ENCODE data around the gene PRDM16.

DNA sequence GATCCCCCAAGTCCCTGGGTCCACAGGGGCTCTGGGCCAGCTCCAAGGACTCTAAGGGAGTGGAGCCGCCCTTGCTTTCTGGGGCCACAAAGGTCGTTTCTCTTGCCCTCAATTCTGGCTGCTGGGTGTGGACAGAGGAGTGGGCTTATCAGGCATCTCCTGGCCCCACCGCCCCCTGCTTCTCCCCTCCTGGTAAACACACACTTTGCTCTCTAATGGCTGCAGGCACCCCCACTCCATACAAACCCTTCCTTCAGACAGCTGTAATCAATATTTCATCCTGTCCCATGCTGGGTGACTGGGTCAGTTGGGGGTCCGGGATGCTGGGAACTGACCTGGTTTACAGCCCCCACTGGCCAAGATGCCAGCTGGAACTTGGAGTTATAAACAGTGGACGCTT, 67.5 kb downstream of the PRDM16 start:
- no peak for TF ChIP-seq EZH2phosphoT487 (IDR thresholded peaks at IDR 0.05; ENCODE audit: borderline replicate concordance, low read depth, low read length)
- TF ChIP-seq, protein P1, sequence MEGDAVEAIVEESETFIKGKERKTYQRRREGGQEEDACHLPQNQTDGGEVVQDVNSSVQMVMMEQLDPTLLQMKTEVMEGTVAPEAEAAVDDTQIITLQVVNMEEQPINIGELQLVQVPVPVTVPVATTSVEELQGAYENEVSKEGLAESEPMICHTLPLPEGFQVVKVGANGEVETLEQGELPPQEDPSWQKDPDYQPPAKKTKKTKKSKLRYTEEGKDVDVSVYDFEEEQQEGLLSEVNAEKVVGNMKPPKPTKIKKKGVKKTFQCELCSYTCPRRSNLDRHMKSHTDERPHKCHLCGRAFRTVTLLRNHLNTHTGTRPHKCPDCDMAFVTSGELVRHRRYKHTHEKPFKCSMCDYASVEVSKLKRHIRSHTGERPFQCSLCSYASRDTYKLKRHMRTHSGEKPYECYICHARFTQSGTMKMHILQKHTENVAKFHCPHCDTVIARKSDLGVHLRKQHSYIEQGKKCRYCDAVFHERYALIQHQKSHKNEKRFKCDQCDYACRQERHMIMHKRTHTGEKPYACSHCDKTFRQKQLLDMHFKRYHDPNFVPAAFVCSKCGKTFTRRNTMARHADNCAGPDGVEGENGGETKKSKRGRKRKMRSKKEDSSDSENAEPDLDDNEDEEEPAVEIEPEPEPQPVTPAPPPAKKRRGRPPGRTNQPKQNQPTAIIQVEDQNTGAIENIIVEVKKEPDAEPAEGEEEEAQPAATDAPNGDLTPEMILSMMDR (conservative IDR thresholded peaks at IDR 0.05; ENCODE audit: low read length) = no peak
